Testis (tissue), 3 donors: ENCODE data around the gene FAM193B. TPM values are rescaled to one million over a fixed set of nuclear protein-coding genes. Genes with fewer than 3 reads are reported as not detected.

Experiments used
- DNase-seq: peaks from one replicate; pipeline ENCODE4 v3.0.0-alpha.2; 2019
- H3K27ac ChIP-seq, 2 donors: fragments of 200-600 bp; sonication (generic); one replicate each; pipeline ENCODE4 v1.5.1; 2019
- H3K27me3 ChIP-seq: fragments of 200-600 bp; sonication (generic); one replicate; pipeline ENCODE4 v1.5.1; 2019
- H3K36me3 ChIP-seq: fragments of 200-600 bp; sonication (generic); one replicate; pipeline ENCODE4 v1.5.1; 2017; ENCODE audit warnings: low read depth; ENCODE audit errors: missing control alignments
- H3K4me1 ChIP-seq: fragments of 200-600 bp; sonication (generic); one replicate; pipeline ENCODE4 v1.5.1; 2019
- H3K4me3 ChIP-seq, 2 donors: fragments of 200-600 bp; sonication (generic); one replicate each; pipeline ENCODE4 v1.5.1; 2017 to 2019
- H3K9me3 ChIP-seq: fragments of 200-600 bp; sonication (generic); one replicate; pipeline ENCODE4 v1.5.1; 2017
- POLR2A ChIP-seq: fragments of 450-650 bp; IDR thresholded peaks from one replicate; pipeline ENCODE4 v1.6.1; 2017; ENCODE audit warnings: antibody characterized with exemption, mild to moderate bottlenecking, moderate library complexity
- WGBS, 2 donors: methylation state at CpG; one replicate each; pipeline ENCODE4 v1.1.5; 2018; 5-methylcytosine and 5-hydroxymethylcytosine counted together
- intact Hi-C: fragments of 100-400 bp; cut with DNase I; formaldehyde crosslinking; loops from one replicate; pipeline ENCODE4 v1.15.1; 2023; ENCODE audit warnings: low total_unique reads
- polyA plus RNA-seq: library from polyadenylated mRNA; stranded (reverse); fragments of 350-450 nt; fragmentation: Illumina TruSeq; extraction: RNeasy Lipid Tissue Mini Kit (QIAGEN cat#74804); gene quantifications from one replicate; pipeline ENCODE4 v1.2.3, GENCODE V29; 2014; ENCODE audit warnings: low read depth, low replicate concordance; ENCODE audit not compliant: insufficient read depth
- total RNA-seq, 2 donors: library from RNA; depleted of rRNA; stranded (reverse); fragments of >200 nt; gene quantifications; one replicate each; pipeline ENCODE4 v1.2.3, GENCODE V29; 2016
- TF ChIP-seq, protein P1 (sequence below), 3 experiments: fragments of 450-650 bp in 2 of 3; fragments of 200-600 bp in 1 of 3; sonication (generic) in 1 of 3; IDR thresholded peaks; one replicate each; pipeline ENCODE4 v1.5.1; 2016 to 2019; ENCODE audit warnings: antibody characterized with exemption in 3 of 3, mild to moderate bottlenecking in 2 of 3, moderate library complexity in 1 of 3

The FAM193B gene
- total and polyA plus RNA-seq, 3 donors from 2014 or later = 81.3 to 157 (median 111) TPM

GRCh38 chr5:177552839-177553455, 1.4 kb downstream of the FAM193B start:
- intact Hi-C loops = no loop called here
- Histone ChIP-seq H3K4me1 (peaks cover 16% of the 10 kb centered on the region), H3K36me3 (no peaks in the 10 kb centered on the region), H3K4me3 (peak overlapping the region; percentile 82 to 92), H3K27ac (peak overlapping the region; percentile 71 to 89), H3K27me3 (no peaks in the 10 kb centered on the region), H3K9me3 (no peaks in the 10 kb centered on the region)
- WGBS, 2 donors = 19 to 23% methylated on average over 16 of the region's 16 CpGs
- TF ChIP-seq, protein P1, sequence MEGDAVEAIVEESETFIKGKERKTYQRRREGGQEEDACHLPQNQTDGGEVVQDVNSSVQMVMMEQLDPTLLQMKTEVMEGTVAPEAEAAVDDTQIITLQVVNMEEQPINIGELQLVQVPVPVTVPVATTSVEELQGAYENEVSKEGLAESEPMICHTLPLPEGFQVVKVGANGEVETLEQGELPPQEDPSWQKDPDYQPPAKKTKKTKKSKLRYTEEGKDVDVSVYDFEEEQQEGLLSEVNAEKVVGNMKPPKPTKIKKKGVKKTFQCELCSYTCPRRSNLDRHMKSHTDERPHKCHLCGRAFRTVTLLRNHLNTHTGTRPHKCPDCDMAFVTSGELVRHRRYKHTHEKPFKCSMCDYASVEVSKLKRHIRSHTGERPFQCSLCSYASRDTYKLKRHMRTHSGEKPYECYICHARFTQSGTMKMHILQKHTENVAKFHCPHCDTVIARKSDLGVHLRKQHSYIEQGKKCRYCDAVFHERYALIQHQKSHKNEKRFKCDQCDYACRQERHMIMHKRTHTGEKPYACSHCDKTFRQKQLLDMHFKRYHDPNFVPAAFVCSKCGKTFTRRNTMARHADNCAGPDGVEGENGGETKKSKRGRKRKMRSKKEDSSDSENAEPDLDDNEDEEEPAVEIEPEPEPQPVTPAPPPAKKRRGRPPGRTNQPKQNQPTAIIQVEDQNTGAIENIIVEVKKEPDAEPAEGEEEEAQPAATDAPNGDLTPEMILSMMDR (IDR thresholded peaks at IDR 0.05) = no peak
- TF ChIP-seq POLR2A = no peak
- DNase-seq = peak; percentile 58

- no peak overlapping the region for H3K27ac ChIP-seq
- H3K4me1 ChIP-seq = peaks cover 10% of the 10 kb centered on the region
- TF ChIP-seq POLR2A = no peak
- TF ChIP-seq, protein P1 (IDR thresholded peaks at IDR 0.05) = no peak
- no peaks in the 10 kb centered on the region for H3K9me3 ChIP-seq
- intact Hi-C loops = no loop called here
- no peak for DNase-seq
- WGBS, 2 donors = 54 to 75% methylated on average over 1 of the region's 1 CpG
- H3K27me3 ChIP-seq = no peaks in the 10 kb centered on the region
- H3K36me3 ChIP-seq = no peaks in the 10 kb centered on the region
- H3K4me3 ChIP-seq = no peak overlapping the region
Measured at GRCh38 chr5:177550122-177550521, 4.2 kb downstream of the FAM193B start.

GRCh38 chr5:177548495-177548894, 5.9 kb downstream of the FAM193B start:
- H3K36me3 ChIP-seq = no peaks in the 10 kb centered on the region
- H3K4me1 ChIP-seq = peaks cover 6% of the 10 kb centered on the region
- no peaks in the 10 kb centered on the region for H3K9me3 ChIP-seq
- DNase-seq = no peak
- no peak overlapping the region for H3K4me3 ChIP-seq
- 59 to 82% methylated on average over 1 of the region's 1 CpG for WGBS, 2 donors
- intact Hi-C loops = no loop called here
- H3K27ac ChIP-seq = no peak overlapping the region
- no peaks in the 10 kb centered on the region for H3K27me3 ChIP-seq
- no peak for TF ChIP-seq POLR2A
- TF ChIP-seq, protein P1 (IDR thresholded peaks at IDR 0.05) = no peak

DNA sequence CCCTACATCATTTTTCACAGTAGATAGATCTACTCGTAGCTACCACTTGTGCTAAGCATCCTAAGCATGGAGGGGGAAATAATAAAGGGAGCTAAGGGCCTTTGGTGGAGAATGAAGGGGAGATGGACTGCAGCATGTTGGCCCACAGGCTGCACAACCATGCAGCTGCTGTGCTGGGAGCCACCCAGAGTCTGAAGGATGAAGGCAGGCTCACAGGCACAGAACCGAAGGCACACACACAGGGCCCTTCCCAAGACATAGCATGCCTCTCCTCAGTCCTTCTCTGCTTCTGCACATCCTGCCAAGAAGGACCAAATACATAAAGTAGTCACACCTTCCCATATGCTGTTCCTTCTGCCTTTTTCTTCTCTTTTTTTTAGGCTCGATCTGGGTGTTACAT, 6.6 kb downstream of the FAM193B start:
- H3K27me3 ChIP-seq = no peaks in the 10 kb centered on the region
- TF ChIP-seq, protein P1 (IDR thresholded peaks at IDR 0.05) = no peak
- no peak for TF ChIP-seq POLR2A
- no peak overlapping the region for H3K4me3 ChIP-seq
- 77% methylated on average over 3 of the region's 3 CpGs for WGBS, 2 donors
- DNase-seq = no peak
- no peaks in the 10 kb centered on the region for H3K36me3 ChIP-seq
- no peaks in the 10 kb centered on the region for H3K9me3 ChIP-seq
- H3K4me1 ChIP-seq = peaks cover 1% of the 10 kb centered on the region
- no peak overlapping the region for H3K27ac ChIP-seq
- intact Hi-C loops = no loop called here

GRCh38 chr5:177546258-177546741, 8.1 kb downstream of the FAM193B start:
- Histone ChIP-seq H3K9me3 (no peaks in the 10 kb centered on the region), H3K36me3 (no peaks in the 10 kb centered on the region), H3K27ac (peak overlapping the region in 1 of 2 donors; percentile 16), H3K4me1 (no peaks in the 10 kb centered on the region), H3K4me3 (no peak overlapping the region), H3K27me3 (no peaks in the 10 kb centered on the region)
- intact Hi-C loops = no loop called here
- 50 to 86% methylated on average over 1 of the region's 1 CpG for WGBS, 2 donors
- TF ChIP-seq, protein P1 (IDR thresholded peaks at IDR 0.05) = no peak
- TF ChIP-seq POLR2A = no peak
- no peak for DNase-seq
